ENCODE data around the gene HOXD4.
A peak's percentile ranks its signal among the peaks of the same experiment; 100 is the strongest.

The HOXD4 gene

GRCh38 chr2:176127774-176128072 lies 23.6 kb upstream of the HOXD4 start:
- no peak for DNase-seq

- DNase-seq, result no peak
These were observed 23.0 kb upstream of the HOXD4 start for GRCh38 chr2:176128172-176128981.

- no peak for DNase-seq
These were observed 22.2 kb upstream of the HOXD4 start, which contains the start of gene HOXD8 for GRCh38 chr2:176128982-176129796. HOXD8 (plus strand) TSS chr2:176129705; CDS start chr2:176130367, 662 bp downstream.

- DNase-seq, result no peak
These were observed 21.6 kb upstream of the HOXD4 start for GRCh38 chr2:176129813-176130146.

GRCh38 chr2:176130147-176130956 lies 21.0 kb upstream of the HOXD4 start:
- DNase-seq, result no peak

DNA sequence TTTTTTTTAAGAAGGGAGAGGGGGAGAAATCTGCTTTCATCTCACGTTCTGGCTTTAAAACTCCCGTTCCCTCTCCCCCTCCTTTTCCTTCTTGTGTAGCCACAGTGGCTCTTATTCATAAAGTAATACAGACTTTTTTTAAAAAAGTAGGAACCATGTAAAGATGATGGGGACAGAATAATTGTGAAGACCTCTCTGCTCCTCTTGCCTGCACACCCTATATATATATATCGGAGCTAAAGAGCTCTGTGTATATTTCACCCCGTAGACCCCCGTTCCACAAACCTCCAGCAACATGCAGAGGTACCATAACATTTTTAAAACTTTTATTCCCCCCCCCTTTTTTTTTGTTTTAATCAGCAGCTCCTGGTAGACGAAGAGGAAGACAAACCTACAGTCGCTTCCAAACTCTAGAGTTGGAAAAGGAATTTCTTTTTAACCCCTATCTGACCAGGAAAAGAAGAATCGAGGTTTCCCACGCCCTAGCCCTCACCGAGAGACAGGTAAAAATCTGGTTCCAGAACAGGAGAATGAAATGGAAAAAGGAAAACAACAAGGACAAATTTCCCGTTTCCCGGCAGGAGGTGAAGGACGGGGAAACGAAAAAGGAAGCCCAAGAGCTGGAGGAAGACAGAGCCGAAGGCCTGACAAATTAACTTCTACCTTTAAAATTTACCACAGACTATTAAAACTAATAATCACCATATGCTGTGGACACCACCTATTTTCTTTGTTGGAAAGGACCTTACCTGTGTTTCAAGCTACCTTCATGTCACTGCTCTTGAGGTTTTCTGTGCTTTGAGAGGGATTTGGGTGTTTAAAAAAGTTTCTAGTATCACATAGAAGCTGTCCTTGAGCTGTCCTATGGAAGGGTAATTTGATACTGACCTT lies 20.1 kb upstream of the HOXD4 start:
- no peak for DNase-seq

DNA sequence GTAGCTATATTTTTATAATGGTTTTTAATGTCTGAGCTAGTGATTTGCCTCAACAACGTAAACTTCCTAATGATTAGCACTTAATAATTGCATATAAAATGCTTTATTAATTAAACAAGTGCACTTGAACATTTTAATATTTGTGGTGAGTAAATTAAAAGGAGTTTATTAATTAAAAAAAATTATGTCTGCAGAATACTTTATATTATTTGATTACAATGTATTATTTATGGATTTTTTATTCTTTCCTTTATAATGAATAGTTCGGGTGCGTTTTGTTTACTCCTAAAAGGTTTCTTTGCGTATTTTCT lies 19.5 kb upstream of the HOXD4 start:
- no peak for DNase-seq

- DNase-seq, result no peak
These were observed 18.9 kb upstream of the HOXD4 start for GRCh38 chr2:176132205-176133171.

GRCh38 chr2:176133389-176133788 lies 18.0 kb upstream of the HOXD4 start:
- DNase-seq, result no peak

- no peak for DNase-seq
These were observed 17.3 kb upstream of the HOXD4 start for GRCh38 chr2:176134035-176134434.

GRCh38 chr2:176135035-176135440 lies 16.3 kb upstream of the HOXD4 start:
- no peak for DNase-seq

DNA sequence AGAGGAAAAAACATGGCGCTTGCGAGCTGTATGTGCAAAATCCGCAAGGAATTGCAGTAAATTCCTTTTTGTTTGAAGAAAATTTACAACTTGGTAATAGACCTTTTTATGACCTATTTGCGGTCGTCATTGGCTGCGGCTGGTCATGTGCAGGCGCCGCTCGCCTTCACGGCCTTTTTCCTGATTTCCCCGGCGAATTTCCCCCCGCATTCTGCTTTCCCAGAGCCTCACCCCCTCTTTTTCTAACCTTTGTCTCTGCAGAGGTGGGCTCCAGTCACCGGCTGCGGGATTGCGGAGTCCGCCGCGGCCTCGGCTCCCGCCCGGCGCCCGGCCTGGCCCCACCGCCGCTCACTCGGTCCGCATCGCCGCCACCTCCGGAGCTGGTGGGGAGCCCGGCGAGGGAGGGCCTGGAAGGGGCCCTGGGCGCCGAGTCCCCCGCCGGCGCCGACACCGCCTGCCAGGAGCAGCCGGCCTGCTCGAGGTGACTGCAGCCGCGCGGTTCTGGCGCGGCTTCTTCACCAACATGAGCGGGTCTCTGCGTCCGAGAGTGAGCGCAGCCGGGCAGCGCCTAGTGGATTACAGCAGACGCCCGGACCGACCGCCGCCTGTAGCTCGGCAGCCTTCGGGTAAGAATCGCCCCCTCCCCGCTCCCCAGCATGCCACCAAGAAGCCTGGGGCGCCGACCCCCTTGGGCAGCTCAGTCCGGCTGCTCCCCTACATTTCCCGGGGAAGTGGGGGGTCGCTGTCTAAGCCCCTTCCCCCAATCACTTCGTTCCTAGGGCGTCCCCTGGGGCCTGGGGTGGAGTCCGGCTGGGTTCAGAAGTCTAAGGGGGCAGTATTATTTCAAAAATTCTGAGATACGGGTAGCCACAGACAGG lies 14.7 kb upstream of the HOXD4 start:
- DNase-seq, result no peak

GRCh38 chr2:176137252-176137580 lies 14.1 kb upstream of the HOXD4 start:
- no peak for DNase-seq

GRCh38 chr2:176137906-176138305 lies 13.4 kb upstream of the HOXD4 start:
- DNase-seq, result no peak

DNA sequence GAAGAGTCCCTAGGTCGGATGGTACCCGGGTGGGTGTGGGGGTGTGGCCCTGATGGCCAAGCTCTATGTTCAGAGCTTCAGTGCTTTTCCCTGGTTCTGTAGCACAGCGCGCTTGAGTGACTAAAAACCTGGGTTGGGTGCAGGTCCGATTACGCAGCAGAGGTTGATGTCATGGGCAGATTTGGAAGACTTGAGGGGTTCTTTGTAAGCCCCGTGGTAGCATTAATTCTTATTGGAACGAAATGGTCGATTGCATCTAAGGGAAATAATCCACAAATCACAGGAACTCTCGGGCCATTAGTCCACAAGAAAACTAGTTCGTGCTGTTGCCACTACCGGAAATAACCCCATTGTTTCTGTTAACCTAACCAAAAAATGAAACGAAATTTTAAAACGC lies 12.8 kb upstream of the HOXD4 start:
- no peak for DNase-seq

DNA sequence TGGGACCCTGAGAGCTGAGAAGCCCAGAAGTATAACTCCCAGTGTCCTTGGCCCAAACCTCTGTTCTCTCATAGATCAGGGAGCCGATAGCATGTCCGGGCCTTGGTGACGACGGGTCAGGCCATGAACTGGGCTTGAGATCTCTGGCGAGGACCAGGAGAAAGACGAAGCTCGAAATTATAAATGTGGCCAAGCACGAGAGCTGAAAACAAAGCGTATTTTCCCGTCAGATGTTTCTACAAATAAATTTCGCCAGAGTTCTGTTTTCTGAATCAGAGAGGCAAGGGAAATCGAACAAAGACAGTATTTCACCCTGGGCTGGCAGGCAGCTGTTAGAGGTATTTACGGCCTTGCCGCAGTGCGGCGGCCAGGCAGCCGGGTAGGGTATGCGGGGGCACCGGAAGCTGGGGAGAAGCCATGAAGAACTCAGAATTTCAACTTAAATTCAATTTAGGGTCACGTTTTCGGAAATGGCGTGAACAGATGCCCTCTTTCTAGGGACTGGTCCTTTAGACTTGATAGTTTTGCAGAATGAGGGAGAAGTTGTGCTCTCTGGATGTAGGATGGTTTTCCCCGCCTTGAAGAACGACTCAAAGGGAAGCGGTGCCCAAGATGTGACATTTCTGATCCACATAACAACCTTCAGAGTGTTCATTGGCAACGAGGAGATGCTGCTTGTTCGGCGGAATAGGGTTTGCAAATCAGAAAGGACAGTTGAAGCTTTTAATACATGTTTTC lies 12.3 kb upstream of the HOXD4 start:
- no peak for DNase-seq

DNA sequence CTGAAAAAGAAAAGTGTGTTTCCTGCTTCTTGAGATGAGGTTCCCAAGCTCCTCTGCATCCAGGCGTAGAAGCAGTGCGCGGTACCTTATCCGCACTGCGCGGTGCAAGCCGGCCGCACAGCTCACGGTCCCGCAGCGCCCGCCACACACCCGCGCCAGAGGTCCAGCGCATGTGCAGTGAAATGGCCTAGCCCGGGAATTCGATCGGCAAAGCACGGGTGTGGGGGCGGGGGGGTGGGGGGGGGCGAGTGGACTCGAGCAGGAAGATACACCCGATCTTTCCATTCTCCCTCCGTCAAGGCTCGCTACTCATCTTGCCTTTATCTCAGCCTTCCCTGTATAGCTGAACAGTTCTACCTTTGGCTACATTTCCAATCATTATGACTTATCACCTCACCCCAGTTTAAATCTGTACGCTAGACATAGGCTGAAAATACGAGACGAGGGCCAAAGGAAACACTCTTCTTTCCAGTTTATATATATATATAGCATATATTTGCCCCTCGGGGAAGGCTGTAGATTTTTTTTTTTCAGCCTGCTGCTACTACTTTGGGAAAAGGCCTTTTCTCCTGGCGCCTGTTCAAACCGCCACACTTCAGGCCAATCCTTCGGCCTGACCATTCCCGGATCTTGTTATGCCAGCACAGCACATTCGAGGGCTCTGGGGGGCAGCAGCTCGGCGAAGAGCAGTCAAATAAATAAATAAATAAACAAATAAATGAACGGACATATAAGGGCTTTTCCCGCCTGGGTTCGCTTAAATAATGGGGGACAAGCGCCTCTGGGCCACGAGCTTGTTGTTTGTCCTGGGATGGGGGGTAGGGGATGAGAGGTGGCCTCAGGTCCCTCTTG lies 11.5 kb upstream of the HOXD4 start:
- no peak for DNase-seq

- DNase-seq, result peak; percentile 59
These were observed 10.6 kb upstream of the HOXD4 start for GRCh38 chr2:176140513-176141317.

Data from NK-92 treated with Interleukin-12 subunit alpha and Interleukin-12 subunit beta, amount 100 ng/mL, for 24 hours (cell line).